ENCODE measurements around the gene PTRHD1.
"Not testable (repeated sequence)": the region's sequence is repeated elsewhere in the genome, so short reads cannot be mapped to it uniquely, and the experiment has no call there.

PTRHD1 gene

GRCh38 chr2:24809316-24810007 lies 16.3 kb upstream of the PTRHD1 start:
- DNase-seq (ENCODE audit: low read depth in 2 of 2): no peak

GRCh38 chr2:24806661-24807036 lies 13.5 kb upstream of the PTRHD1 start:
- no peak for DNase-seq (ENCODE audit: low read depth in 2 of 2)

- DNase-seq (ENCODE audit: low read depth in 2 of 2): not testable (repeated sequence)
Observed at GRCh38 chr2:24805811-24806660, 12.8 kb upstream of the PTRHD1 start.

- not testable (repeated sequence) for DNase-seq (ENCODE audit: low read depth in 2 of 2)
Observed at GRCh38 chr2:24800487-24800886, 7.3 kb upstream of the PTRHD1 start.

- no peak for DNase-seq (ENCODE audit: low read depth in 2 of 2)
Observed at GRCh38 chr2:24797644-24798043, 4.5 kb upstream of the PTRHD1 start.

GRCh38 chr2:24793761-24794435 lies 707 bp upstream of the PTRHD1 start:
- DNase-seq (ENCODE audit: low read depth in 2 of 2): no peak

GRCh38 chr2:24792542-24792873 lies 683 bp downstream of the PTRHD1 start:
- DNase-seq (ENCODE audit: low read depth in 2 of 2): no peak

GRCh38 chr2:24791452-24791851 lies 1.7 kb downstream of the PTRHD1 start:
- no peak for DNase-seq (ENCODE audit: low read depth in 2 of 2)

- DNase-seq (ENCODE audit: low read depth in 2 of 2): no peak
Observed at GRCh38 chr2:24788816-24789215, 4.4 kb downstream of the PTRHD1 start.

- no peak for DNase-seq (ENCODE audit: low read depth in 2 of 2)
Observed at GRCh38 chr2:24787532-24787931, 5.7 kb downstream of the PTRHD1 start.

- no peak for DNase-seq (ENCODE audit: low read depth in 2 of 2)
Observed at GRCh38 chr2:24785671-24786321, 7.4 kb downstream of the PTRHD1 start.

- DNase-seq (ENCODE audit: low read depth in 2 of 2): no peak
Observed at GRCh38 chr2:24783641-24784040, 9.6 kb downstream of the PTRHD1 start.

- DNase-seq (ENCODE audit: low read depth in 2 of 2): no peak
Observed at GRCh38 chr2:24779116-24779515, 14.1 kb downstream of the PTRHD1 start.

GRCh38 chr2:24774373-24774772 lies 18.8 kb downstream of the PTRHD1 start:
- no peak for DNase-seq (ENCODE audit: low read depth in 2 of 2)

- no peak for DNase-seq (ENCODE audit: low read depth in 2 of 2)
Observed at GRCh38 chr2:24771764-24772586, 21.2 kb downstream of the PTRHD1 start.

- no peak for DNase-seq (ENCODE audit: low read depth in 2 of 2)
Observed at GRCh38 chr2:24771061-24771460, 22.1 kb downstream of the PTRHD1 start.

- DNase-seq (ENCODE audit: low read depth in 2 of 2): no peak
Observed at GRCh38 chr2:24768601-24769000, 24.6 kb downstream of the PTRHD1 start.

GRCh38 chr2:24768013-24768412 lies 25.2 kb downstream of the PTRHD1 start:
- DNase-seq (ENCODE audit: low read depth in 2 of 2): no peak

GRCh38 chr2:24766609-24767008 lies 26.6 kb downstream of the PTRHD1 start:
- DNase-seq (ENCODE audit: low read depth in 2 of 2): no peak

GRCh38 chr2:24763843-24764242 lies 29.3 kb downstream of the PTRHD1 start:
- no peak for DNase-seq (ENCODE audit: low read depth in 2 of 2)

- DNase-seq (ENCODE audit: low read depth in 2 of 2): no peak
Observed at GRCh38 chr2:24762518-24762917, 30.7 kb downstream of the PTRHD1 start.

All from fibroblast of skin of left biceps (primary cell).